ENCODE measurements around the gene MSMP.
A peak's percentile ranks its signal among the peaks of the same experiment; 100 is the strongest.

The MSMP gene

GRCh38 chr9:35754264-35754663 lies at the start of gene MSMP:
Gene MSMP (minus strand): TSS chr9:35754276. CDS start chr9:35754129, 147 bp downstream.
- DNase-seq, result no peak

- no peak for DNase-seq
Measured at GRCh38 chr9:35801328-35802128, 47.5 kb upstream of the MSMP start.

GRCh38 chr9:35800530-35800929 lies 46.5 kb upstream of the MSMP start:
- no peak for DNase-seq

GRCh38 chr9:35798658-35799374 lies 44.7 kb upstream of the MSMP start:
- no peak for DNase-seq

GRCh38 chr9:35797311-35798109 lies 43.4 kb upstream of the MSMP start:
- DNase-seq, result no peak

DNA sequence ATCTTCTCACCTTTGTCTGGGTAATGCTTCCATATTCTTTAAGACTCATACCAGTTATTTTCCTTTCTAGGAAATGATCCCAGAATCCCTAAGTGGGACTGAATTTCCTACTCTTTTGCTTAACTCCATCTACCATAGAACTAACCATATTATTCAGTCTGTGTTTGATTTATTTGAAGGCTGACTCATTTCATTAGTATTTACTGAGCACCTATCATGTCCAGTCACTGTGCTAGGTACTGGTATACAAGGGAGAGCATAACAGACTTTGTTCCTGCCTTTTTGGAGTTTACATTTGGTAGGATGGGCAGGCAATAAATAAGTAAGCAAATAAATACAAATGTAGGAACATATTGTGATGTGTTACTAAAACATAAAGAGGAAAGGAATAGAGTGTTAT lies 41.6 kb upstream of the MSMP start:
- DNase-seq, result no peak

DNA sequence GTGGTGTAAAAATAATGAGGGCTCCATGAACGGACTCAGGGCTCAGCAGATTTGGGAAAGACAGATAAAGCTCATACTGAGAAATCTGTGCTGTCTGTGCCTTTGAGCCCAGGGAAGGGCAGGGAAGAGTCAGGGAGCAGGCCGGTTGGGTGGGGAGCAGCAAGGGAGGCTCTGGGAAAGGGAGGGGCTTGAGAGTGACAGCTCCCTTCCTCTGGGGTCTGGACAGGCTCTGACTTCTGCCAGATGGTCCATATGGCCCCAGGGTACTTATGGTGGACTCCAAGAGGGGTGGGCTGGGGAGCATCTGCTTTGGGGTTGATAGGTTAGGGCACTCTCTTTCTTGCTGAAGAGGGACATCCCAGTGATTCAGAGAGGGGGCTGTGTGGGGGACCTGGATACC lies 39.4 kb upstream of the MSMP start:
- no peak for DNase-seq

DNA sequence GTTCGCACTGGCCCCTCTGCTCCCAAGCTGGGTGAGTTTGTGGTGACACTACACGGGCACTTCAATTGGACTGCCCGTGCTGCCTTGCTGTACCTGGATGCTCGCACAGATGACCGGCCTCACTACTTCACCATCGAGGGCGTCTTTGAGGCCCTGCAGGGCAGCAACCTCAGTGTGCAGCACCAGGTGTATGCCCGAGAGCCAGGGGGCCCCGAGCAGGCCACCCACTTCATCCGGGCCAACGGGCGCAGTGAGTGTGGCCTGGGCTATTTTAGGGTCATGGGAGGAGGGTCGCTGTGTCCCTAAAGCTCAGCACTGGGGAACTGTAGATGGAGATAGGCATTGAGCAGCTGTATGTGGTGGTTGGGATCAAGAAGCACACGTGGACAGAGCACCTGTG lies 38.8 kb upstream of the MSMP start:
- no peak for DNase-seq

GRCh38 chr9:35792024-35792813 lies 38.1 kb upstream of the MSMP start:
- no peak for DNase-seq

DNA sequence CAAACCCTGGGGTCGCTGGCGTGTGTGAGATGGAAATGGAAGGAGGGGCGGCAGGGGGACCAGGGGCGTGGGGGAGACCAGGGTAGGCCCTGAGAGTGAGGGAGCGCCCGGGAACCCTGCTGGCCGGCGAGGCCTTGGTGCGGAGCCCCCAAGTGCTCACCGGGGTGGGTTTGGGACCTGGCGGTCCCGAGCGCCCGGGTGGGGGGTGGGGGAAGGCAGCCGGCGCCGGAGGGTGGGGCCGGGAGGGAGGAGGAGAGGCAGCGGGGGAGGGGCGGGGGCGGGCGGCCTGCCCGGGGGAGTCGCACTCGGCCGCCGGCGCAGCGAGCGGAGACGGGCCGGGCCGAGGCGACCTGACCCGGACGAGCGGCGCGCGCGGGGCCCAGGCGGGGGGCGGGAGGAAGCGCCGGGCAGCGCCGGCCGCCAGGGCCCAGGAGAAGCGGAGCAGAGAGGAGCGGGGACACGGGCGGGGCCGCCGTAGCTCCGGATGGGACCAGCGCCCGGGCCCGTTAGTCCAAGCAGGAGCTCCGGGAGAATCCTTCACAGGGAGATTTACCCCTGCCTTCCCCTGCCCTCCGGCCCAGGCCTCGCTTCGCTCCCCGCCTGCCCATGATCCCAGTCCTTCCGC lies 37.3 kb upstream of the MSMP start, which contains the start of gene NPR2:
TSS of gene NPR2 (plus strand) at position 295 of the 625 bp plus-strand sequence. CDS start 818 bp downstream, outside the sequence.
- no peak for DNase-seq

- DNase-seq, result peak; percentile 74 to 84
Measured at GRCh38 chr9:35790385-35791296, 36.6 kb upstream of the MSMP start.

DNA sequence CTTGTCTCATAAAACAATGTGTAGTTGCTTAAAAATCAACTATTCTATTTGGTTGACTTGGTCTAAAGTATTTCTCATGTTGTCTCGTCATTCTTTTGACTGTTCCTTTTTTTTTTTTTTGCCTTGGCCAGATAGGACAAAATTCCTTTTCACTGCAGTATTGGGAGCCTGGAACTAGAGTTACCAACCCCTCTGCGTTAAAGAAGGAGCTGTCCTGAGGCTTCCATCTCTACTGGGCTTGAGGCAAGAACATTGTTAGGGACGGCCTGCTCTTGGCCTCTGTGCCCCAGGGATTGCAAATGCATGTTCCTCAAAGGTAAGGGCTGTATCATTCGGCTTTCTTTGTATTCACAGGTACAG lies 35.9 kb upstream of the MSMP start:
- no peak for DNase-seq

DNA sequence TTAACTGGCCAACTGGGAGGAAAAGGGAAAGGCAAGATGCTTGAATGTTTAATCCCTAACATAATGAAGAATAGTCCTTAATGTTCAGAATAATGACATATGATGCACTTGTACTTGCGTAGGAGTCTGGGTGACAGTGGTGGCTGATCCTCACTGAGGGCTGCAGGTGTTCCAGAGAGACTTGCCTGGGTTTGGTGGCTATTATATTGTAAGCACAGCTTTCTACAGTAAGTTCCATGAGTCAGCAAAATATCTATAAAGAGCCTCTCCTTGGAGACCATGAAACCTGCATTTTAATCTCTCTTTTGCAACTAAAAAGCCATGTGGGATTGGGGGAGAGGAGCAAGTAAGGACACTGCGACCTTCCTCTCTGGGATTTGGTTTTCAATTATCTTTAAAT lies 35.5 kb upstream of the MSMP start:
- no peak for DNase-seq

- DNase-seq, result no peak
Measured at GRCh38 chr9:35783418-35783817, 29.3 kb upstream of the MSMP start.

DNA sequence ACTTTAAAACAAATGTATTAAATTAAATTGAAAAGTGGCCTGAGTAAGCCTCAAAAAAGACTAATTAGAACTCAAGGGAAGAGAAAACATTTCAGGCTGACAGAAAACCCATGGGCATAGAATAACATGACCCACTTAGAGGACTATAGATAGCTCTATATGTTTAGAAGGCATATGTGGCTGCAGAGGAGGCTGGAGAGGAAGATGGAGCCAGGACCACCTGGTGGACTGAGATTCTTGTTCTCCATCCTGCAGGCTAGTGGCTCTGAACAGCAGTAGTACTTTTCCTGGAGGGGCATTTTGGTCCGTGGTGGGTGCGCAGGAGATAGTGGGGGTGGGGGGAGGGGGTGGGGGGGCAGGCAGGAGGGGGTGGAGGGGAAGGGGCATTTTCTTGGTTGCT lies 27.0 kb upstream of the MSMP start:
- DNase-seq, result no peak

- no peak for DNase-seq
Measured at GRCh38 chr9:35778496-35778895, 24.4 kb upstream of the MSMP start.

DNA sequence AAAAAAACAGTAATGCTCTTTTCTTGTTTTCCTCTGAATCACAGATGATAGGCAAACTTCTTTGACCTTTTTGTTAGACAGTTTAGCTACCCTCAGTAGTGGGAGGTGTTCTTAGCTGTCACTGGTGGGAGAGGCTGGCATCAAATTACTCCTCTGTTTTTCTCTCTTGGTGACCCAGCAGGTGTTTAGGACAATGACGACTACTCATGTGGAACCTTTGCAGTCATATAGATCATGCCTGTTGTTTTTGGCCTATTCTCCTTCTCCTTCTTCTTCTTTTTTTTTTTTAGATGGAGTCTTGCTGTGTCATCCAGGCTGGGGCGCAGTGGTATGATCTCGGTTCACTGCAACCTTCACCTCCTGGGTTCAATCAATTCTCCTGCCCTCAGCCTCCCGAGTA lies 21.9 kb upstream of the MSMP start:
- no peak for DNase-seq

DNA sequence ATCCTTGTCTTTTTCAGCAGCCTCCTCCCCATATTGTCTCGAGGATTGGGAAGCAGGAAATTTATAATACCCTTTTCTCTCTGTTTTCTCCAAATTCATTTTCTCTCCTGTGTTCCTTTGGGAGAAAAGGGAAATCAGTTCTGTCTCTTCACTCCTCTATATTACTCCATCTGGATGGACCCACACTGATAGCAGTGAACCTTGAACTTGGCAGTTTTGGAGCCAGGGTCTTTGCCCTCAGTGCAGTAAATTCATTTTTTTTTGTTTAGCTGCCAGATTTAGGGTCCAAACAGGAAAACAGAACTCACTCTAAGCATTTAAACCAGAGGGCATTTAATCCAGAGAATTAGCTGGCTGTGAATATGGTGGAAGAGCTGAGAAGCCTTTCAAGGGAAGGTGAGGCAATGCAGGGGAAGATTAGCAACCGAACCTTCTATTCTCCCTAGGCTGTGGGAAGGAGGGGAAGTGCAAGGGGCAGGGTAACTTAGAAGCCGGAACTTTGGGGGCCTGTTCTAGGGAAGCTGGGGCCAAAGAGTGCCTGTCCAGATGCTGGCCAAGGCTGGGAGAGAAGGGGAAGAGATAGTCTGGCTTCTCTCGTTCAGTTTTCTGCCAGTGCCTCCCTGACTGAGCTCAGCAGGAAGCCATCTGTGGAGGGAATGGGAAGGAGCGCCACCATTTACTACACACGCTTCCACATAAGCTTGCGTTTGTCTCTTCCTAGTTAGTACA lies 21.0 kb upstream of the MSMP start:
- DNase-seq, result peak in 1 of 2 experiments; percentile 62

DNA sequence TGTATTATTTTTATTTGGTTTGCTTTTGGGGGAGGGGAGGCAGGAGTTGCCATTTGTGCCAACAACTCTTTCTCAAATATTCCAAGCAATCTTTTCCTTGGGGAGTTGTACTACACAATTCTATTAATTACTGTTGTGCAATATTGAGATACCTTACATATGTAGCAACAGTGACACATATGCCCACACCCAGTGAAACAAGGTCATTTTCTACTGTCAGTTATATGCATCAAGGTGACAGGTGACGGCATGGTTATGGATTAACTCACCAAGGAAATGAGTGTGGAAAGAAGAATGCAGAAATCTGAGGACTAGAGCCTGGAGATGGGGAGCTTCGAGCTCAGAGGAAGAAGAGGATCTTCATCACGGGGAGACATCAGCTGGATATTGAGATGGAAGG lies 17.9 kb upstream of the MSMP start:
- DNase-seq, result no peak

- peak in 1 of 2 experiments; percentile 54 for DNase-seq
Measured at GRCh38 chr9:35771534-35771933, 17.5 kb upstream of the MSMP start.

Measured in NCI-H446 (cell line).